Right renal pelvis (tissue), 4 donors: ENCODE data around the gene TICRR. TPM values are rescaled to one million over a fixed set of nuclear protein-coding genes. Genes with fewer than 3 reads are reported as not detected.
"Not testable (repeated sequence)": the region's sequence is repeated elsewhere in the genome, so short reads cannot be mapped to it uniquely, and the experiment has no call there.

Experiments used
- DNase-seq, 4 donors: peaks; one replicate each; pipeline ENCODE4 v3.0.0-alpha.2; 2013; ENCODE audit warnings: low read depth in 4 of 4, low spot score in 3 of 4, missing footprints in 1 of 4
- polyA plus RNA-seq, 4 donors: library from polyadenylated mRNA; unstranded; fragments of 120-200 nt; gene quantifications; one replicate each; pipeline ENCODE4 v1.2.1, GENCODE V29; 2013; ENCODE audit not compliant: insufficient read length in 4 of 4

Gene TICRR
- polyA plus RNA-seq, 4 donors = 8.6 to 9.8 (median 9.4) TPM

DNA sequence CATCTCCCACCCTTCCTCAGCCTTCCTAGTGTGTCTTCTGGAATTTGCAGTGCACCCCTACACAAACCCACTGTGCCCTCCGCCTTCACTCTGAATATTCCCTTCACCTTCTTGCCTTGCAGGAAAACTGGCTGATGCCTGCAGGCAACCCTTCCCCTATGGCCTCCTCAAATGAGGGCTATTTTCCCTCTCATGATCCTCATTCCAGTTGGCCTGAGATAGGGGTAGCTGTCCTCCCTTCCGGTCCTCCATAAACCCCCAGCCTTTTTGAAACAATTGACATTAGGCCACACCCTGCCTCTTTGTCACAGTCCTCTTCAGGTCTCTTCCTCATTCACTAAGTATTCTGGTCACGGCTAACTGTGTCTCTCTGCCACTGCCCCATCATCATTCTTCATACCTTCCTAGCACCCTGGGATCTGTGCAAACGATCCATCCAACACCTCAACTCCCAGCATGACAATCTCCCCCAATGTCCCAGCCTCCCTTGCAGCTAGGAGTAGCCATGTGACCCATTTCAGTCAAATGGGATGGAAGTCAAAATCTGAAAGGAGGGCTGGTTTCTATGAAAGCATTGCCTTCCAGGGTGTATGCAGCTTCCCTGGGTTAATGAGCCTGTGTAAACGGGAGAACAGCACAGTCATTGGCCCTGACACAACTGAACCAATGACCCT, 8.5 kb upstream of the TICRR start:
- DNase-seq = no peak

DNA sequence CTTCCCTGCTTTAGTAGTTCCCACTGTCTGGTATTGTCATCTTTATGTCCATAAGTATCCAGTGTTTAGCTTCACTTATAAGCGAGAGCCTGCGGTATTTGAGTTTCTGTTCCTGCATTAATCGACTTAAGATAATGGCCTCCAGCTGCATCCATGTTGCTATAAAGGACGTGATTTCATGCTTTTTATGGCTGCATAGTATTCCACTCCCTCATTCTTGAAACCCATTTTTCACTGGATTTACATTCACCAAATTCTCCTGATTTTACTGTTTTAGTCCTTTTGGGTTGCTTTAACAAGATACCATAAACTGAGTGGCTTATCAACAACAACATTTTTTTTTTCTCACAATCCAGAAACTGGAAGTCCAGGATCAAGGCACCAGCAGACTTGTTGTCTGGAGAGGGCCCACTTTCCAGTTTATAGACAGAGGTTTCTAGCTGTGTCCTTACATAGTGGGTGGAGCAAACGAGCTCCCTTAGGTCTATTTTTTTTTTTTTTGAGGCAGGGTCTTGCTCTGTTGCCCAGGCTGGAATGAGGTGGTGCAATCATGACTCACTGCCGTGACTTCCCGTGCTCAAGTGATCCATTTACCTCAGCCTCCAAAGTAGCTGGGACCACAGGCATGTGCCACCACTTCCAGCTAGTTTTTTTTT, 6.1 kb upstream of the TICRR start:
- no peak for DNase-seq

DNA sequence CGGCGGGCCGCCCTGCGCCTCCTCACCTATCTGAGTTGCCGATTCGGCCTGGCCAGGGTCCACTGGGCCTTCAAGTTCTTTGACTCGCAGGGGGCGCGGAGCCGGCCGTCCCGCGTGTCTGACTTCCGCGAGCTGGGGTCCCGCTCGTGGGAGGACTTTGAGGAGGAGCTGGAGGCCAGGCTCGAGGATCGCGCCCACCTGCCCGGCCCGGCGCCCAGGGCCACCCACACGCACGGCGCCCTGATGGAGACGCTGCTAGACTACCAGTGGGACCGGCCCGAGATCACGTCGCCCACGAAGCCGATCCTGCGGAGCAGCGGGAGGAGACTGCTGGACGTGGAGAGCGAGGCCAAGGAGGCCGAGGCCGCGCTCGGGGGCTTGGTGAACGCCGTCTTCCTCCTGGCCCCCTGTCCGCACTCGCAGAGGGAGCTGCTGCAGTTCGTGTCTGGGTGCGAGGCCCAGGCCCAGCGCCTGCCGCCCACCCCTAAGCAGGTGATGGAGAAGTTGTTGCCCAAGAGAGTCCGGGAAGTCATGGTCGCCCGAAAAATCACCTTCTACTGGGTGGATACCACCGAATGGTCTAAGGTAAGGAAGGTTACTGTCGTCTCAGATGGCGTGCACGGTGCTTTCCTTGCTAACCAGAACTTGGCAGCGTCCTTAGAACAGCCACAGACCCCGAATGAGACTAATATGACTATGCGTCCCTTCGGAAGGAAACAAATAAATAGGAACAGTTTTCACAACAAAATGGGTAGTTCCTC, 567 bp downstream of the TICRR start:
- DNase-seq = no peak

DNA sequence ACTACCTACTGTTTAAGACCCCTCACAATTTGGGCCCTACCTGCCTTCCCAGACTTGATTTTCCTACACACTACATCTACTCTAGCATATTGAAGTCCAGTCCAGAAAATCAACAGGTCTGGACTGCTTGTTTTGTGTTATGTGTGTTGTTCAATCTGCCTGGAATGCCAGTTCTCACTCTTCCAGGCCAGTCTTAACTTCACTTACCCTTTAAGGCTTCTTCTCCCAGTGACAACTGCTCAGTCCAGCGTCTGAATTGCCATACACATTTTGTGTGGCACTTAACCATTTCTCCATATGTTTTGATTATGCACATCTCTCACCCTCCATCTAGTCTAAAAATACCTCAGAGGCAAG, 1.1 kb downstream of the TICRR start:
- DNase-seq = no peak

DNA sequence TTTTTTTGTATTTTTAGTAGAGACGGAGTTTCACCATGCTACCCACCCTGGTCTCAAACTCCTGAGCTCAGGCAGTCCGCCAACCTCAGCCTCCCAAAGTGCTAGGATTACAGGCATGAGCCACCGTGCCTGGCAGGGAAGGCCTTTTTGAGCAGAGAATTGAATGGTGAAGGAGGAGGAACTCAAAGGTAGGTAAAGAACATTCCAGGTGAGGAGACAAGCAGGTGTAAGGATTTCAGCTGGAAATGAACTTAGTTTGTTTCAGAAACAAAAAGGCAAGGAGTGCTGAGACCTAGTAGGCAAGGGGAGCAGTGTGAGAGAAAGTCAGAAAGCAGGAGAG, 2.5 kb downstream of the TICRR start:
- no peak for DNase-seq

DNA sequence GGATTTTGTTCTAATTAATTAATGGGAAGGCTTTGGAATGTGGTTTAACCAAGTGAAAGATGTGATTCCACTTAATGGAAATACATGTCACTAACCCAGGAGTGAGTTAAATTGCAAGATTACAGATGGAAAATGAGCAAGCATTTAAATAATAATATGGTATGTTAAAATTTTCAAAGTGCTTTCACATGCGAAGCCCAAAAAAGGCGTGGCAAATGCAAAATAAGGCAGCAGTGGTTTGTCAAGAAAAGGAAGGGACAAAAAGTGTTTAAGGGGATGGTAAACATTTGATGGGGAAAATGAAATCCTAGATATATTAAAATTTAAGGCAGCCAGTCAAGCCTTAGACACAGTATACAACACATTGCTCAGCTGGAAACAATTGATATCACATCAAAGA, 2.9 kb downstream of the TICRR start:
- DNase-seq = no peak

DNA sequence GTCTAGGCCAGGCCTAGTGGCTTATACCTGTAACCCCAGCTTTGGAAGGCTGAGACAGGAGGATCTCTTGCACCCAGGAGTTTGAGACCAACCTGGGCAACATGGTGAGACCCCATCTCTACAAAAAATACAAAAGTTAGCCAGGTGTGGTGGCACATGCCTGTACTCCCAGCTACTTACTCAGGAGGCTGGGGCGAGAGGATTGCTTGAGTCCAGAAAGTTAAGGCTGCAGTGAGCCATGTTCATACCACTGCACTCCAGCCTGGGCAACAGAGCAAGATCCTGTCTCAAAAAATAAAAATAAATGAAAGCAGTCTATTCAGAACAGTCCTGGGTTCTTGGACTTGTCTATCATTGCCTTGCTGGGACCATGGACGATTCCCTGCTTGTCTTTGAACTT, 5.5 kb downstream of the TICRR start:
- not testable (repeated sequence) for DNase-seq

DNA sequence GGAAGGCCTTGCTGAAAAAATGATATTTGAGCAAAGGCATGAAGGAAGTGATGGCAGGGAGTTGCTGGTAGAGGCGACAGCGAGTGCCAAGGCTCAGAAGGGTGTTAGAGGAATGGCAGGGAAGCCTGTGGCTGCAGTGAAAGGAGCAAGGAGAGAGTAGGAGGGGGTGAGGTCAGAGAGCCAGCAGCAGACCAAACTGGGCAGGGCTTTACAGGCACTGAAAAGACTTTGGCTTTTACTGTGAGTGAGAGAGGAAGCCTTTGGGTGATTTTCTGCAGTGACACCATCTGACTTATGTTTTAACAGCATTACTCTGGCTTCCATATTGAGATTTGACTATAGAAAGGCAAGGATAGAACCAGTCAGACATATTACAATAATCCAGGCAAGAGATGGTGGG, 11.4 kb downstream of the TICRR start:
- DNase-seq = no peak

DNA sequence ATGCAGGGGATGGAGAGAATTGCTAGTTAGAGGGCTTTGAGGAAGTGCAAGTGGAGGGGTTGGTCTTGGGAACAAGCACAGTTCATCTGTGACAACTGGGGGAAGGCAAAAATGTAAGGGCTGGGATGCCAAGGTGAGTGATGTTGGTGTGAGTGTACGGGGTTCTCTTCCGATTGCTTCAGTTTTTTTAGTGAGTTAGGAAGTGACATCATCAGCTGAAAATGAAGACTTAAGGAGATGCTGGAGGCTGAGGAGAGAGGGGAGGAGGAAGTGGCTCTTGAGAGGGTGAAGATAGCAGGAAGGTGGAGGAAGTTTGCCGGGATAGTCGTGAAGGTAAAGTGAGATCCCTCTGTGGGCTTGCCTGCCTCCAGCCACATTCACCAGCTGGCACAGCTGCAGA, 12.7 kb downstream of the TICRR start:
- no peak for DNase-seq

DNA sequence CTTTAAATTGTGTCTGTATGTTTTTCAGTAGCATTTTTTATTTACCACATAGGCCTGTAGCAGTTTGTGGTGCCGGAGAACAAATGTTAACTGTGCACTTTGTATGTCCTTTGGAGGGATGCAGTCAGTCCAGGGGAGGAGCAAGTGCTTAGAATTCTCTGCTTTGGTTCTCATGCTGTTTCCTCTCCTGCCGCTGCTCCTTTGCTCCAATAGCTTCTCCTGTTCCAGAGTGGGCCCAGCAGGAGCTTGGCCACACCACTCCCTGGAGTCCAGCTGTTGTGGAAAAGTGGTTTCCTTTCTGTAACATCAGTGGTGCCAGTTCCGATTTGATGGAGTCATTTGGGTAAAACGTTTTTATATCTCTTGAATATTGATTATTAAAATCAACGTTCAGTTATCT, 16.6 kb downstream of the TICRR start:
- DNase-seq = no peak

DNA sequence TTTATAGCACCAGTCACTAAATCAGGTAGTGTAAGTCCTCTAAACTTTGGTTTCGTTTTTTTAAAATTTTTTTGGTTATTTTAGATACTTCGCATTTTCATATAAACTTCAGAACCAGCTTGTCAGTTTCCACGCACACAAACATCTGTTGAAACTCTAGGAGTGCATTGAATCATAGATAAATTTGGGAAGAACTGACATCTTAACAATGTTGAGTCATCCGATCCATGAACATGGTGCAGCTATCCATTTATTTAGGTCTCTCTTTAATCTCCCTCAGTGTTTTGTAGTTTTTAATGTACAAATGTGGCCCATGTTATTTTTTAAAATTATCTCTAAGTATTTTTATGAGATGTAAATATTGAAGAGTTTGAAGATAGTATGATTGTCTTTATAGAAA, 17.7 kb downstream of the TICRR start:
- no peak for DNase-seq

DNA sequence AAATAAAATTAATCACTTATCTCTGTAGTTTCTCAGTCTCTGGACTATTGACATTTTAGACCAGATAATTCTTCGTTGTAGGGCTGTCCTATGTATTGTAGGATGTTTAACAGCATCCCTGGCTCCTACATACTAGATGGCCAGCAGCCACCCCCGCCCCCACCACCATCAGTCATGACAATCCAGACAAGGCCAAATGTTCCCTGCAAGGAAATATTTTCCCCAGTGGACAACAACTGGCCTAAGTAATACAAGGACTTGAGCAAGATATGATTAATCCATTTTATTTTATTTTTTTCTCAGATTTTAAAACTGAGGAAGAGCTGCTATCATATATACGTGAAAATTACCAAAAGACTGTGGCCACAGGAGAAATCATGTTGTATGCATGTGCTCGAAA, 23.8 kb downstream of the TICRR start:
- no peak for DNase-seq

DNA sequence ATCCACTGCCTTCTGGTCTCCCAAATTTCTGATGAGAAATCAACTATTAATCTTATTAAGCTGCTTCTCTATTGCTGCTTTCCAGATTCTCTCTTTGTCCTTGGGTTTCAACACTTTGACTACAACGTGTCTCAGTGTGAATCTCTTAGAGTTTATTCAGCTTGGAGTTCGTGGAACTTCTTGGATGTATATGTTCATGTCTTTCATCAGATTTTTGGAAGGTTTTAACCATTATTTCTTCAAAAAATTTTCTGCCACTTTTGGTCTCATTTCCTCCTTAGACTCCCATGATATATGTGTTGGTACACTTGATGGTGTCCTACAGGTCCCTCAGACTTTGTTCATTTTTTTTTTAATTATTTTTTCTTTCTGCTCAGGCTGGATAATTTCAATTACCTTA, 36.0 kb downstream of the TICRR start:
- no peak for DNase-seq

DNA sequence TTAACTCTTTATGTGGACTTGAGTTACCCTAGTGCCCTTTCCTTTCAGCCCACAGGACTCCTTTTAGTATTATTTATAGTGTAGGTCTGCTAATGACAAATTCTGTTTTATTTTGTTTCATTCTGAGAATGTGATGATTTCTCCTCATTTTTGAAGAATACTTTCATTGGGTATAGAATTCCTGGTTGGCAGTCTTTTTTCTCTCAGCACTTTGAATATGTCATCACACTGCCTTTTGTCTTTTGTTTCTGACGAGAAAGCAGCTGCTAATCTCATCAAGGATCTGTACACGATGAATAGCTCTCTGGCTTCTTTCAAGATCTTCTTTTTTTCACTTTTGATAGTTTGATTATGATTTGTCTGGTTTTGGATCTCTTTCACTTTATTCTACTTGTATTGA, 37.8 kb downstream of the TICRR start:
- no peak for DNase-seq

DNA sequence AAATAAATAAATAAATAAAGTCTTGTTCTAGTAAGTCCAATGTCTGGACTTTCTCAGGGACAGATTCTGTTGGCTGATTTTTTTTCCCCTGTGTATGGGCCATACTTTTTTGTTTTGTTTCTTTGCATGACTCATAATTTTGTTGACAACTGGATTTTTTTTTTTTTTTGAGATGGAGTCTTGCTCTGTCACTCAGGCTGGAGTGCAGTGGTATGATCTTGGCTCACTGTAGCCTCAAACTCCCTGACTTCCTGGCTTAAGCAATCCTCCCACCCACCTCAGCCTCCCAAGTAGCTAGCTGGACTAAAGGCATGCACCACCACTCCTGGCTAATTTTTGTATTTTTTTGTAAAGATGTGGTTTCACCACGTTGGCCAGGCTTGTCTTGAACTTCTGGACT, 38.9 kb downstream of the TICRR start:
- DNase-seq = no peak

DNA sequence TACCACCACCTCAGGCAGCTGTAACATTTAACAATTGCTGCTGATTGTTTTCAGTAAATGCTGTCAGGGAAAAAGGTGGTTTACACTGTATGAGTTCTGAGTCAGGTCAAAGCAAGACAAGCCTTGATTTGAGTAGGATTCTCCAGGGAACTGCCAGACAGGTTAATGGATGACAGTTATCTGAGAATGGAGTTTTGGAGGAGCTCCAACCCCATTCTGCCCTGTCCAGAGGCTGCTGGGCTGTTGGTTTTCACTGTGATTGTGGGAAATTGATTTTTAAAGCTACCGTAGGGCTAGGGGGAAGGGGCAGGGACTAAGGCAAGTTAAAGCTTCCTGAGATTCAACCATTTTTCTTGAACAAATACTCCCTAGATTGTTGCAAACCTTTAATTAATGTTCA, 39.9 kb downstream of the TICRR start:
- DNase-seq = no peak

DNA sequence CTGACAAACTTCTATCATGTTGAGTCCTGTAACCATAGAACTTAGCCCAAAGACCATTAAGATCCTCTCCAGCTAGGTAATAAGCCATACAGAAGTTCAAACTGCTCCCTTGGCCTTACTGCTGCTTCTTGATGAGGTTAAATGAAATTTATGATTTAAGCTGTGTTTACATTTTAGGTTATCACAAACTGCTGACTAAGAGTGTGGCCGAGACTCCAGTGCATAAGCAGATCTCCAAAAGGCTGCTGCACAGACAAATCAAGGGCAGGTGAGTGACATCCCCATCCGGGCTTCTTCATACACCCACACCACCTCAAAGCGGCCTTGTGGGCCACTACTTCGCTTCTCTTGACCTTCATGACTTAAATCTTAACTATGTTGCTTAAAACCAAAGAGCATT, 41.0 kb downstream of the TICRR start:
- DNase-seq = no peak

DNA sequence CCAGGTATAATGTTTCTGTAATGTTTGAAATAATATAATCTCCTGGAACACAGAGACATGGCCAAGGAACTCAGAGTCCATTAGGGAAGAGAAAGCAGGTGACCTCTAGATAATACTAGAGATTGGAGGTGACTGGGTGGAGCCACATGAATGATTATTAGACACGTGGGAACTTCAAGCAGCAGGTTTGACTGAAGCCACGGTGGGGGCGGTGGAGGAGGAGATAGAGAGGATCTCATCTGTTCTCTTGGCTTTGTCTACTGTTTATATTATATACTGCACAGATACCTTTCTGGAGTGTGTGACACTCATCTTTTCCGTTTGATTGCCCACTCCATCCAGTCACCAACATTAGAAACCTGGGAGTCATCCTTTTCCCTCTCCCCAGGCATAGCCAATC, 46.3 kb downstream of the TICRR start:
- DNase-seq = no peak

DNA sequence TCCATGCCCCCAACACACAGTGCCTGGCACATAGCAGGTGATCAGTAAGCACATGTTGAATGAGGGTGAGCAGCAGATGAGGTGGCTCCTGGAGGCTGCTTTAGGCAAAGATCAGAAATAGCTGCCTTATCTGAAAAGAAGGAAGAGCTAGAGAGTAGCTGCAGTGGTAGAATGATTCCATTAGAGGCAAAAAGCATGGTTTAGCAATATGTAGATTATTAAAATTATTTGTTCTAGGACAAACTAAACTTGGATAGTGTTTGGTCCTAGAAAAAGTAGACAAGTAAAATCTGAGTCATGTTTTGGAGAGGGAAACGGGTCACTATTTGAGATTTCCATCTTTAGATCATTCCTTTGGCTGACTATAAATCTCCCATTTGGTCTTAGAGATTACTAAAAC, 47.9 kb downstream of the TICRR start:
- DNase-seq = no peak

DNA sequence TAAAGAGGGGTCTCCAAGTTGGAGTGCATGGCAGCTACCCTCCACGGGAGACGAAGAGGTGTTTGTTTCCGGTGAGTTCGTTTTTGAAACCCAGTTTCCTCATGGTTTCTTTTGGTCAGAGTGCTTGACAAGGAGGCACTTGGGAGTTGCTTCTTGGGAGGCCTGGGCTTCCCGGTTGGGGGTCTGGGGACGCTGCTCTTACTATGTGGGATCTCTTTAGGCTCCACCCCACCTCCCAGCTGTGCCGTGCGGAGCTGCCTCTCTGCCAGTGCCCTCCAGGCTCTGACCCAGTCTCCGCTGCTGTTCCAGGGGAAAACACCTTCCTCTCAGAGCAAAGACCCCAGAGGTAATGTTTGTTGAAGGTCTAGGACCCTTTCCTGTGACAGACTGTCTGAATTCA, 50.4 kb downstream of the TICRR start:
- DNase-seq = no peak

DNA sequence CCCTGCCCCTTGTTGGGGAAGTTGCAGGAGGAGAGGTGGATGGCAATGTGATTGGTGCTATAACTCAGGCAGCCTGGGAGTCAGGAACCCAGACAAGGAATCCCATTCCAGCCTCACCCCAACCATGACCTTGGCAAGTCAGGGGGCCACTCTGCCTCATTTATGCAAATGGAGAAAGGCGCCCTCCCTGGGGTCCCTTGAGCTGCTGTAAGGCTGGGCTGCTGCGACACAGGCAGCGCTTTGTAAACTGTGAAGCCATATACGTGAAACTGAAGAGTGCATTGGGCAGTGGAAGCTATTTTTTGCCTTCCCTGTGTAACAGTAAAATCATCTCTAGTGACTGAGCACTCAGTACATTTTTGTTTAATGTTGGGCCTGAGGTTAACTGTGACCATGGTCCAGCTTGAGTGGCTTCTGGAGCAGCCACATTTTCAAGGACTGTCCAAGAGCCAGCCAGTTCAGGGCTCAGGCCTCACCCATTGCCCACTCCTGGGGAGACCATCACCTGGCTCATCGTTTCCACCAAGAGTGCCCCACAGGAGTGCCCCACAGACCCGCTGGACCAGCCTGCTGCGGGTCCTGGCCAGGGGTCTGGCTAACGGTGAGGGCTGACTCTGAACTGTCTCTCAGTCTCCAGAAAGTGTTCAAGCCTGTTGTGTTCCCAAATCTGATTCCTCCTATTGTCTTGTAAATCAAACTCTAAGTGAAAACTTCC, 52.1 kb downstream of the TICRR start:
- no peak for DNase-seq

DNA sequence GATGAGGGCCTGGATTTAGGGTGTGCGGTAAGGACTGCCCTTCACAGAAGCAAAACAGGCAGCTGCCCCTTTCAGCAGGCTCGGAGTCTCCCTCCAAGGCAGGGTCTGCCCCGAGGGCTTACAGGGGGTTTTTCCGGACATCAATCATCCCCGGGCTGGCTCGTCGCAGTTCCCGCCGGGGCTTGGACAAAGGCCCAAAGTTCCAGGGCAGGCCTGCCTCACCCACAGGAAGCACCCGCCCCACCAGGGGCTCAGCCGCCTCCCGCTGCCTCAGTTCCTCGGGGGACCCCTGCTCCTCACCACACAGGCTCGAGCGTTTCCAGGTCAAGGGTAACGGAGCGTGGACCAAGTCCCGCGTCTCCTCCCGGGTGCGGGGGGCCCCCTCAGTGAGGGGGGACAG, 53.0 kb downstream of the TICRR start:
- DNase-seq = no peak
